Stomach smooth muscle (tissue), 2 donors: ENCODE results near the gene KCNG1.
A peak's percentile ranks its signal among the peaks of the same experiment; 100 is the strongest.
"Not testable (repeated sequence)": the region's sequence is repeated elsewhere in the genome, so short reads cannot be mapped to it uniquely, and the experiment has no call there.

Experiments used
- H3K27ac ChIP-seq: one replicate; pipeline ENCODE4 v1.7.0; 2013; ENCODE audit warnings: mild to moderate bottlenecking, low read length, inconsistent platforms
- H3K27me3 ChIP-seq, 2 donors: one replicate each; pipeline ENCODE4 v1.7.0; 2013; ENCODE audit warnings: low read length in 2 of 2; ENCODE audit not compliant: insufficient read depth in 2 of 2, control insufficient read depth in 1 of 2
- H3K36me3 ChIP-seq, 2 donors: one replicate each; pipeline ENCODE4 v1.7.0; 2013; ENCODE audit warnings: low read length in 2 of 2; ENCODE audit not compliant: control insufficient read depth in 2 of 2, insufficient read depth in 2 of 2
- H3K4me1 ChIP-seq: one replicate; pipeline ENCODE4 v1.7.0; 2013; ENCODE audit warnings: low read length; ENCODE audit not compliant: control insufficient read depth, insufficient read depth
- H3K4me3 ChIP-seq, 2 donors: one replicate each; pipeline ENCODE4 v1.7.0; 2013; ENCODE audit warnings: low read length in 2 of 2
- H3K9ac ChIP-seq, 2 donors: one replicate each; pipeline ENCODE4 v1.7.0; 2013; ENCODE audit warnings: low read length in 2 of 2, mild to moderate bottlenecking in 1 of 2
- H3K9me3 ChIP-seq, 2 donors: one replicate each; pipeline ENCODE4 v1.7.0; 2013; ENCODE audit warnings: low read length in 2 of 2; ENCODE audit not compliant: control insufficient read depth in 2 of 2
- donor health status: healthy.
- donor health status: Pancreatic carcinoma.

The KCNG1 gene

GRCh38 chr20:50980851-50981713, 41.8 kb downstream of the KCNG1 start:
- H3K27ac ChIP-seq: no peak overlapping the region
- H3K9ac ChIP-seq: no peak overlapping the region
- H3K4me1 ChIP-seq: peaks cover 6% of the 10 kb centered on the region
- no peaks in the 10 kb centered on the region for H3K36me3 ChIP-seq
- H3K27me3 ChIP-seq: peaks cover 5 to 6% of the 10 kb centered on the region in 2 donors
- no peak overlapping the region for H3K4me3 ChIP-seq
- H3K9me3 ChIP-seq: no peaks in the 10 kb centered on the region

- no peaks in the 10 kb centered on the region for H3K36me3 ChIP-seq
- peaks cover 5 to 6% of the 10 kb centered on the region in 2 donors for H3K27me3 ChIP-seq
- no peak overlapping the region for H3K4me3 ChIP-seq
- no peaks in the 10 kb centered on the region for H3K9me3 ChIP-seq
- H3K27ac ChIP-seq: no peak overlapping the region
- H3K9ac ChIP-seq: no peak overlapping the region
- peaks cover 6% of the 10 kb centered on the region for H3K4me1 ChIP-seq
Observed at GRCh38 chr20:50980071-50980681, 42.7 kb downstream of the KCNG1 start.

- not testable (repeated sequence) for H3K27me3 ChIP-seq, H3K27ac ChIP-seq, H3K9ac ChIP-seq, H3K36me3 ChIP-seq, H3K4me3 ChIP-seq, H3K9me3 ChIP-seq, H3K4me1 ChIP-seq
Observed at GRCh38 chr20:50978533-50978932, 44.4 kb downstream of the KCNG1 start.

- Histone ChIP-seq H3K36me3 (no peaks in the 10 kb centered on the region), H3K9ac (no peak overlapping the region), H3K9me3 (no peaks in the 10 kb centered on the region), H3K27ac (no peak overlapping the region), H3K27me3 (peaks cover under 1 to 6% of the 10 kb centered on the region in 2 donors), H3K4me1 (peaks cover 6% of the 10 kb centered on the region), H3K4me3 (no peak overlapping the region)
Observed at GRCh38 chr20:50977066-50978021, 45.6 kb downstream of the KCNG1 start.

GRCh38 chr20:50975701-50976330, 47.1 kb downstream of the KCNG1 start:
- Histone ChIP-seq H3K4me1 (no peaks in the 10 kb centered on the region), H3K9me3 (no peaks in the 10 kb centered on the region), H3K36me3 (no peaks in the 10 kb centered on the region), H3K27ac (no peak overlapping the region), H3K9ac (no peak overlapping the region), H3K4me3 (no peak overlapping the region), H3K27me3 (peaks cover 0 to 3% of the 10 kb centered on the region in 2 donors)

- Histone ChIP-seq H3K36me3 (no peaks in the 10 kb centered on the region), H3K27me3 (no peaks in the 10 kb centered on the region), H3K9ac (no peak overlapping the region), H3K4me3 (no peak overlapping the region), H3K9me3 (no peaks in the 10 kb centered on the region), H3K4me1 (no peaks in the 10 kb centered on the region), H3K27ac (no peak overlapping the region)
Observed at GRCh38 chr20:50969912-50970311, 53.0 kb downstream of the KCNG1 start.

GRCh38 chr20:50969435-50969834, 53.5 kb downstream of the KCNG1 start:
- Histone ChIP-seq H3K36me3 (no peaks in the 10 kb centered on the region), H3K9ac (no peak overlapping the region), H3K27ac (no peak overlapping the region), H3K4me1 (no peaks in the 10 kb centered on the region), H3K27me3 (no peaks in the 10 kb centered on the region), H3K4me3 (no peak overlapping the region), H3K9me3 (no peaks in the 10 kb centered on the region)

- Histone ChIP-seq H3K27ac (no peak overlapping the region), H3K9ac (no peak overlapping the region)
Observed at GRCh38 chr20:50968289-50968688, 54.6 kb downstream of the KCNG1 start.

GRCh38 chr20:50967586-50967985, 55.3 kb downstream of the KCNG1 start:
- Histone ChIP-seq H3K4me3 (no peak overlapping the region), H3K9me3 (no peaks in the 10 kb centered on the region), H3K4me1 (no peaks in the 10 kb centered on the region)

More at GRCh38 chr20:50968289-50968688, 54.6 kb downstream of the KCNG1 start:
- H3K36me3 ChIP-seq: no peaks in the 10 kb centered on the region
- H3K4me1 ChIP-seq: no peaks in the 10 kb centered on the region
- H3K27me3 ChIP-seq: no peaks in the 10 kb centered on the region
- no peak overlapping the region for H3K4me3 ChIP-seq
- no peaks in the 10 kb centered on the region for H3K9me3 ChIP-seq

GRCh38 chr20:50959543-50960126, 63.3 kb downstream of the KCNG1 start:
- Histone ChIP-seq H3K27ac (peak overlapping the region; percentile 94), H3K4me3 (peak overlapping the region; percentile 87 to 99), H3K9me3 (no peaks in the 10 kb centered on the region), H3K9ac (peak overlapping the region; percentile 94 to 98), H3K36me3 (peaks cover 4 to 8% of the 10 kb centered on the region in 2 donors), H3K27me3 (no peaks in the 10 kb centered on the region), H3K4me1 (peaks cover 18% of the 10 kb centered on the region)

More at GRCh38 chr20:50967586-50967985, 55.3 kb downstream of the KCNG1 start:
- no peak overlapping the region for H3K9ac ChIP-seq
- no peaks in the 10 kb centered on the region for H3K27me3 ChIP-seq
- no peaks in the 10 kb centered on the region for H3K36me3 ChIP-seq
- H3K27ac ChIP-seq: no peak overlapping the region
